ENCODE results near the gene RNU1-2. TPM values are rescaled to one million over a fixed set of nuclear protein-coding genes. Genes with fewer than 3 reads are reported as not detected.
"Not testable (repeated sequence)": the region's sequence is repeated elsewhere in the genome, so short reads cannot be mapped to it uniquely, and the experiment has no call there.

The RNU1-2 gene
- total RNA-seq: 6,165 TPM
- long read RNA-seq: 0 reads

DNA sequence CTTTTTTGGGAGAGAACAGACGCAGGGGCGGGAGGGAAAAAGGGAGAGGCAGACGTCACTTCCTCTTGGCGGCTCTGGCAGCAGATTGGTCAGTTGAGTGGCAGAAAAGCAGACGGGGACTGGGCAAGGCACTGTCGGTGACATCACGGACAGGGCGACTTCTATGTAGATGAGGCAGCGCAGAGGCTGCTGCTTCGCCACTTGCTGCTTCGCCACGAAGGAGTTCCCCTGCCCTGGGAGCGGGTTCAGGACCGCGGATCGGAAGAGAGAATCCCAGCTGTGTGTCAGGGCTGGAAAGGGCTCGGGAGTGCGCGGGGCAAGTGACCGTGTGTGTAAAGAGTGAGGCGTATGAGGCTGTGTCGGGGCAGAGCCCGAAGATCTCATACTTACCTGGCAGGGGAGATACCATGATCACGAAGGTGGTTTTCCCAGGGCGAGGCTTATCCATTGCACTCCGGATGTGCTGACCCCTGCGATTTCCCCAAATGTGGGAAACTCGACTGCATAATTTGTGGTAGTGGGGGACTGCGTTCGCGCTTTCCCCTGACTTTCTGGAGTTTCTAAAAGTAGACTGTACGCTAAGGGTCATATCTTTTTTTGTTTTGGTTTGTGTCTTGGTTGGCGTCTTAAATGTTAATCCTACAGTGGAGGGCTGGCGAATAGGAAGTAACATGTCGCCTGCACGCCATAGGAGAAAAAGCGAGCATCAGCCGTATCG is at the start of gene RNU1-2:
TSS of gene RNU1-2 (plus strand) at position 383 of the 718 bp plus-strand sequence.
- DNase-seq (ENCODE audit: low spot score): not testable (repeated sequence)

DNA sequence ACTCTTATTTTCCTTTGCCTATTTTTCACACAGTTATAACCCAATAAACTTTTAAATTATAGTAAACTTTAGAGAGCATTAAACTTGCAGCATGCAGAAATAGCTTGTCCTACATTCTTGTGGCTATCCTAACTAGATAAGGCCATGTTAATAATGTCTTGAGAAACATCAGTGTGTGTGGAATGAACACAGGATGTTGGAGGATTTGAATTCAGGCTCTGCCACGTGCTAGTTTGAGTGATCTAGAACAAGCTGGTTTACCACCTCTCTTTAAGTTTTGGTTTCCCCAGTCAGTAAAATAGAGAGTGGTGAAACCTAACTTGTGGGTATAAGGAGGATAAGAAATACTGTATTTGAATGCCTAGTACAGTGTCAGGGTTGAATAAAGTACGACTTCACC is 39.6 kb upstream of the RNU1-2 start:
- not testable (repeated sequence) for DNase-seq (ENCODE audit: low spot score)

DNA sequence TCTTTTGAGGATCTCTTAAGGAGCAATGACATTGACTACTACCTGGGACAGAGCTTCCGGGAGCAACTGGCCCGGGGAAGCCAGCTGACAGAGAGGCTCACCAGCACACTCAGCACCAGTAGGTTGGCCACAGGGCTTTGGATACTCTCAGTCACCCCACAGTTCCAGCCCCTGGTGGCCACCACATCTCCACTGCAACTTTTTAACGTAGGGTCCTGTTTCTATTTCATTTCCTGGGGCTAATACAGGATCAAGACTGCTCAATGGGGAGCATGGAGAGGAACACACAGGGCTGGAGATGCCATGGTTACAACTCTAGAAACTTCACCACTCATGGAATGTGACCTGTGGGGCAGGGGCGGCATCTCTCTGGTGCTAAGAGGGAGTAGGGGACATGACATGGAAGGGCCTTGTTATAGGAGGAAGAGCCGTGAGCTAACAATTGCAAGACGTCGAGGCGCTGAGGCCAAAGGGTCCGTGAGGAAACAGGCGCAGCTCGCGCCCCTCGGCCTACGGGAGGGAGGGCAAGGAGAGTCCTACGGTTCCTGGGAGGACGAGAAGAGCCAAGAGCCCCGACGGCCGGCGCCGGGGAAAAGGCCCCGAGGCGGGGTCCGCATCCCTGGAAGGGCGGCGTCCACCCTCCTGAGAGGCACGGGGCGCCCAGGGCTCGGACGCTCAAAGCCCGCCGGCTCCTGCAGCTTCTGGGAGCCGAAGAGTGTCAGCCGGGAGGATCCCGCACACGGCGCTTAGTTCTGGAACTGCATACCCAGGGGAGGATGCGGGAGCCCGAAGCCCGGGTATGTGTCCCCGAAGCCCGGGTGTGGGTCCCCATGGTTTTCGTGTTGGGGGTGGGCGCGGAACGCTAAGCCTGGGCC is 36.4 kb upstream of the RNU1-2 start:
- not testable (repeated sequence) for DNase-seq (ENCODE audit: low spot score)

DNA sequence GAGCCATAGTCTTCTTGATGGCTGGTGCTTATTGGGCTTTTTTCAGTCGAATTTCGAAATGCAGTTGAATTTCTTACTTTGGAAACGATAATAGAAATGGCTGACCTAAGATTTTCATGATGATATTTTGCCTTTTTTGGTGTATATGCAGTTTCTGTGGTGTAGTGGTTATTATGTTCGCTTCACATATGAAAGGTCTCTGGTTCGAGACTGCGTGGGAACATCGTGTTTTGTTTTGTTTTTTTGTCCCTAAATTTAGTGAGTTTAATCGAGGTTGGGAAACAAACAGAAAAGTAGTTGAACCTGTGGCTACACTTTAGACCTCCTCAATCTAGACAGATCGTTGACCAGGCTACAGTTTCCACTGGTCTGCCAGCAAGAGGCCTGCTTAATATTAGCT is 35.7 kb upstream of the RNU1-2 start:
- not testable (repeated sequence) for DNase-seq (ENCODE audit: low spot score)

DNA sequence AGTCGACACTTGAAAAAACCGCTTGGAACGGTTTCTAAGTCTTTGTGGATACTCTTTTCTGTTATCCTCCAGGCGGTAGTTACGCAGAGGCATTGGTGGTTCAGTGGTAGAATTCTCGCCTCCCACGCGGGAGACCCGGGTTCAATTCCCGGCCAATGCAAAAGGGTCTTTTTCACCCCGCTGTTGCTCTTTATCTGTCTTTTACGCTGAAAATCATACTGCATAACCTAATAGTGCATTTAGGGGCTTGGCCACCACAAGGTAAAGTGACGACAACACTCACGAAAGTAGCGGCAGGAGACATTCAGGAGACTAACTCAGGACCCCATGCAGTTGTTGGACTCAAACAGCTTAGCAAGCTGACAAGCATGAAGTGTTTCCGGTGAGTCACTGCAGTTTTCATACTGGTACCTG is 33.9 kb upstream of the RNU1-2 start:
- not testable (repeated sequence) for DNase-seq (ENCODE audit: low spot score)

DNA sequence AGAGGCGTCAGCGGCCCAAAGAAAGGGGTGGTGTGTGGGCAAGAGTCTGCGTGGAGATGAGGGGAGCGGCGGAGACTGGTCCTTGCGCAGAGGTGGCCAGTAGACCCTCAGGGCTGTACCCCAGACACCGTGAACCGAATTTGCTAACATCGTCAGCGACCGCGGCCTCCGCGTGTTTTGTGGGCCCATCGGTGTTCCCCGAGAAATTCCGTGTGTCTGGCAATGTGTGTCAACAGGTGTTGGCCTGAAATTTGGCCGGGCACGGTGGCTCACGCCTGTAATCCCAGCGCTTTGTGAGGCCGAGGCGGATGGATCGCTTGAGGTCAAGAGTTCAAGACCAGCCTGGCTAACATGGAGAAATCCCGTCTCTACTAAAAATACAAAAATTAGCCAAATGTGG is 33.4 kb upstream of the RNU1-2 start:
- not testable (repeated sequence) for DNase-seq (ENCODE audit: low spot score)

DNA sequence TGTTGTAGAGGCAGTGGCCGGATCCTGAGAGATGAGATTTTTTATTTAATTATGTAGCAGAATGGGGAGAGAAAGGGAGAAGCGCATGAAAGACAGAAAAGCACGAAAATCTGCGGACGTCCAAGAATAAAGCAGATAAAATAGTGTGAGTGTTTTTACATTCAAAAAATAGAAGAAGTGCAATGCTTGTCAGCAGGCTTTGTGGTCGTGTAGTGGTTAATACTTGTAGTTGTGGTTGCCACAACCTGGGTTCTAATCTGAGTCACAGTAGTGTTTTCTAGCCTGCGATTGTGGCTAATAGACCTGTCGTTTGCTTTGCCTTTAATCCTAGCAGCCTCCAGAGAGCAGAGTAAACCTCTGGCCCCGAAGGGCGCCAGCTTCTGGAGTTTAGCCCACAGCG is 32.8 kb upstream of the RNU1-2 start:
- not testable (repeated sequence) for DNase-seq (ENCODE audit: low spot score)

DNA sequence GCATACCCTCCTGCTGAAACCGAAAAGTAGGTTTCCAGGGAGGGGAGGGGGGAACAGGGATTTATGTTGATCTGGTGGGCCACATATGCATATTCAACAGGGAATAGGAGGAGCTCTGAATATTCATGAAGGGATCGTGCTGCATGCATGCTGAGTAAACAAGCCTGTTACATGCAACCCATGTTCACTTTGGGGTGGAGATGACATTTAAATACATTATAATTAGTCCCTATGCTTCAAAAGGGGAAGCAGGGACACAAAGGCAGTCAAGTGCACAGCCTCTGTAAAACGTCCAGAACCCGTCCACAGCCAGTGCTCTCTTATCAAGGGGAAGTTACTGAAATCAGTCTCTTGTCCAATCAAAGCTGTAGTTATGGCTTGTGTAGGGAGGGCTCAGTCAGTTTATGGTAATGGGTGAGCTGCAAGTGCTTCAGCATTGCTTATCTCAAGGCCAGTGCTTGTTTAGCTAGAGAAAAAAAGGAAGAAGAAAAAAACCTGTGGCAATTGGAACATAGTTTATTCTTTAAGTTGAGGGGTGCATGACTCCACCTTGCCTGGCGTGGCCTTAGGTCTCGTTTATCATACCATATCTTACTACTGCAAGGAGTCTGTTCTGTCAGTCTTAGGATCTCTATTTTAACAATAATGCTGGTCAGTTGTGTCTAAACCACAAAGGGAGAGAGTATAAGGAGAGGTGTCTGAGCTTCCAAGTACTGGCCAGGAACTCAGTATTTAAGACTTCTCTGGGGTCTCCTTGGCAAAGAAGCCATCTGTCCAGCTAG is 28.7 kb upstream of the RNU1-2 start:
- not testable (repeated sequence) for DNase-seq (ENCODE audit: low spot score)

DNA sequence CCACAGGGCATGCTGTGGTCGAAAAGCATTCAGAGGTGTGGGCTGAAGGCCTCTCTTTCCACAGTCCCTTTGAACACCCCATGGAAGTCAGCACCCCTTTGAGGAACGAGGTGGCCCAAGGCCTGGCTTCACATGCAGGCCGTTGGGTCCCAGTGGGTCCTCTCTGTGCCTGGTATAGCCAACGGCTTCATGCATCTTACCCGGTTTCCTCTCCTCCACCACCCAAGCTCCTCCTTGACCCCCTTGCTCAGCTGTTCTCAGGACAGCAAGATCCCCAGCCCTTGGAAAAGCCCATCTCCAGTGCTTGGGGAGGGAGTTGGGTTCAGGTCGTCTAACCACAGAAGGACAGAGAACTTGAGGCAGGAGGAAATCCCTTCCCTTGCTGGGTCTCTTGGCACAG is 27.0 kb upstream of the RNU1-2 start:
- not testable (repeated sequence) for DNase-seq (ENCODE audit: low spot score)

DNA sequence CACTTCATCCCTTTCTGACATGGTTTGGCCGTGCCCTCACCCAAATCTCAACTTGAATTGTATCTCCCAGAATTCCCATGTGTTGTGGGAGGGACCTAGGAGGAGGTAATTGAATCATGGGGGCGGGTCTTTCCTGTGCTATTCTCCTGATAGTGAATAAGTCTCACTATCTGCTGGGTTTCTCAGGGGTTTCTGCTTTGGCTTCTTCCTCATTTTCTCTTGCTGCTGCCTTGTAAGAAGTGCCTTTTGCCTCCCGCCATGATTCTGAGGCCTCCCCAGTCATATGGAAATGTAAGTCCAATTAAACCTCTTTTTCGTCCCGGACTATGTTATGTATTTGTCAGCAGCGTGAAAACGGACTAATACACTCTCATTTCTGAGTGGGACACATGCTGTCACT is 25.8 kb upstream of the RNU1-2 start:
- DNase-seq (ENCODE audit: low spot score): not testable (repeated sequence)

DNA sequence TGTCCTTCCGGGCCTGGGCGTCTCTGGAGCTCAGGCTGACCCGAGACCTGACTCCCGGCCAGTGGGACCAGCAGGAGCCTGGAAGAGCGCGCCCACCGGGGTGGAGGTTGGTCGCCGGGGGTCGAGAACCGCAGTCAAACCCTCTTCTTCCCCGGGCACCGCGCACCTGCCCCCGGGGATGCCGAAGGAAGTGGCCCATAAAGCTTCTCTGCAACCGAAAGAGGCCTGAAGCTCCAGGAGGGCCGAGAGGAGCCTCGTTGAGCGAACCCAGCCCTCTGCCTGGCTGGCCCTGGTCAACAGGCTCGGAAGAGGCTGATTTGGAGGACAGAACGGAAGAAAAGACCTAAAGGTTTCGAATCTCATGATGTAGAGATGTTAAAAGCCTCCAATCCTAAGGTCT is 24.6 kb upstream of the RNU1-2 start:
- not testable (repeated sequence) for DNase-seq (ENCODE audit: low spot score)

DNA sequence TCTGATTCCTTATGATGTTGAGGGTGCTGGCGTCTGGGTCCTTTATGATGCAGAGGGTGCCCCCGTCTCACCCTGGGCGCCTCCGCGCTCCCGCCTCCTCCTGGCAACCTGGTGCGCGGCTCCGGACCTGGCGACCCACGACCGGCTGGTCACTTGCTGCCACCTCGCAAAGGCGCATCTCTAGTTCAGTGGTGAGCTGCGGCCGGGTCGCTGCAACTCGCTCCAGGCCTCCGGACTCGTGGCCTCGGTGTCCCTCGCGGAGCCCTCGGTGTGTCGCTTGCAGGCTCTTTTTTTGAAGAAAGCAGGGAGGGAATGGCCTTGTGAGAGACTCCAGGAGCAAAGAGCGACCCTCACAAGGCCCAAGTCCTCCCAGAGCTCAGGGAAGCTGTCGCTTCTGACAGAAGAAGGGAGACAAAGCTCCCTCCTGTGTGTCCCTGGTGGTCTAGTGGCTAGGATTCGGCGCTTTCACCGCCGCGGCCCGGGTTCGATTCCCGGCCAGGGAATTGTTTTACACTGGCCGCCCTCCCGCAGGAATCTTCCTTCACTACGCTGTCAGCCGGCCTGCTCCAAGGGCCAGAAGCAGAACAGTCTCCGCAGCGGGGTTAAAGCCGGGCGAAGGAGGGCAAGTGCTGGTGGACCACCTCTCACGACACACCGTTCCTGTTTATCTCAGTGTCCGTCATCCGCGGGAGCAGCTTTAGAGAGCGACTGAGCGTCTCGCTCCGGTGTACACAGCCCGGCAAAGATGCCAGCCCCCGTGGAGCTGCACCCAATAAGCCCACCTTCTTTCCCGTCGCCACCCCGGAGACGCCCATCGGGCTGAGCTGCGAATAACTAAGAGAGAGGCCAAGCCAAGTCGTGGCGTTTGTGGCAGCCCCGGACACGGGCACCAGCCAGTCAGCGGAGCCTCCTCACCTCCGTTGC is 23.4 kb upstream of the RNU1-2 start:
- not testable (repeated sequence) for DNase-seq (ENCODE audit: low spot score)

DNA sequence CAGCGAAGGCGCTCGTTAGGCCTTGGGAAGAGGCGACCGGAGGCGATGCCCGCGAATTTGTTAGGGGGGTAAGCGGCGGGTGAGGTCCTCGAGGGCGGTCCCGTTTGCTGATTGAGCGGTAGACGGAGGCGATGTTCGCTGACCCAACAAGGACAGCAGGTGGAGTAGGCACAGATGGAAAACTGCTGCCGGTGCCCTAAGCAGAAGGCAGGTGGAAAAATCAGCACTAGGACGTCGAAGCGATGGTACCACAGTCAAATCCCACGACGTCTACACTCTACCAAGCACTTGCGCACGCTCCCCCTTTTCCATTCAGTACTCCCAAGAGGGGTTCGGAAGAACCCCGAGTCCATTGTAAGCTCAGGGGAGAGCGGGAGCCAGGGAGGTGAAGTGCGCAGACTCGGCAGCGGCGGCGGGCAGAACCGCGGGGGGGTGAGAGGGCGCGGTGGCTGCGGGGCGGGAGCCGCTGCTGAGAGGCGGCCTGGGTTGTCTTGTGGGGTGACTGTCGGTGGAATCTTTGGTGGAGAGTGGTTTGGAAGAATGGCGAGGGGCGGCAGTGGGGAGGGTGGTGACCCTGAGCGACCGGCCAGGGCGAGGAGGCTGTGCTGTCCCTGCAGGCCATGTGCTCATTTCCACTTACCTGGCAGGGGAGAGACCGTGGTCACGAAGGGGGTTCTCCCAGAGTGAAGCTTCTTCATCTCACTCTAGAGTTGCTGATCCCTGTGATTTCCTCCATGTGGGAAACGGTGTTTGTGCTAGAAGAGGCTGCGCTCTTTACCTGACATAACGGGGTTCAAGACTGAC is 22.5 kb upstream of the RNU1-2 start:
- DNase-seq (ENCODE audit: low spot score): not testable (repeated sequence)

DNA sequence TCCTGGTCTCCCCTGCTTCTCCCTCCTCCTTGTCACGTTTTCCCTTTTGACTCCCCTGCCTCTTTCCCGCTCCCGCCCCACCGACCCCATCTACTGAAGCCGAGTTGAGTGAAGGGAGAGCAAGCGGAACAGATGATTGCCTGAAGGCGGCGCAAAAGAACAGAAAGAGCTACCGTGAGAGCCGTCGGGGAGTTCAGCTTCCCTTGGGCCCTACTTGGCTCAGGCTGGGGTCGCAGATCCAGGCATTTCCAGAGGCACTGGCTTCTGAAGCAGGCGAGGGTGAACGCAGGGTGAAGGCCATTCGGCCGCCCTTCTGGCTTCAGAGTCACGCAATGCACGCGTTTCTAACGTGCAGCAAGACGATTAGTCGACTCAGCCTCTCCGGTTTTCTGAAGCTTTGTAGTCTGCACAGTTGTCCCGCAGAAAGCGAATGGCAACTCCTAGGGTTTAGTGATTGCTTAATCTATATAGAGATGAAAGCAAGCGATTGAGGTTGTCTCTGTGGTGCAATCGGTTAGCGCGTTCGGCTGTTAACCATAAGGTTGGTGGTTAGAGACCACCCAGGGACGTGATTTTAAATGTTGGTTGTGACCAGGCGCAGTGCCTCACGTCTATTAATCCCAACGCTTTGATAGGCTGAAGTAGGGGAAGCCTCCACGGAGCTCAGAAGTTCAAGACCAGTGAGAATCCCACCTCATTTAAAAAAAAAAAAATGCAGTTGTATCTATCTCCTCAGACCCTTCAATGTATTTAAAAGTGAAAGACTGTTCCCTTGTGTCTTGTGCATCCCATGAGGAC is 20.6 kb upstream of the RNU1-2 start:
- not testable (repeated sequence) for DNase-seq (ENCODE audit: low spot score)

DNA sequence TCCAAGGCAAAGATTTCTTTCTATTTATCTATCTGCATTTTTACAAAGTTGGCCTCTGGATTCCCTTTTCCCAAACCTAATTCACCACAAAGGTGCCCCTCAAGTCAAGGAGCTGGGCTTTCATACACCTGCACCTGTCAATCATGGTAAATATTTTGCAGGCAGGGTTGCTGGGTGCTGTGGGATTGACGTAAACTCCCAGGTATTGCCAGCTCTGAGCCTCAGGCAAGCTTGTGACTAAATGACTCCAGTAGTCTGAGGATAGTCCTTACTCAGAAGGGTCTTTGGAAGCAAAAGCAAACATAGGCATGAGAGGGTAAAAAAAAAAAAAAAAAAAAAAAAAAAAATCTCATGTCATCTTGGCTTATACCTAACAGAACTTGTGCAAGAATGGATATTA is 14.0 kb upstream of the RNU1-2 start:
- DNase-seq (ENCODE audit: low spot score): not testable (repeated sequence)

DNA sequence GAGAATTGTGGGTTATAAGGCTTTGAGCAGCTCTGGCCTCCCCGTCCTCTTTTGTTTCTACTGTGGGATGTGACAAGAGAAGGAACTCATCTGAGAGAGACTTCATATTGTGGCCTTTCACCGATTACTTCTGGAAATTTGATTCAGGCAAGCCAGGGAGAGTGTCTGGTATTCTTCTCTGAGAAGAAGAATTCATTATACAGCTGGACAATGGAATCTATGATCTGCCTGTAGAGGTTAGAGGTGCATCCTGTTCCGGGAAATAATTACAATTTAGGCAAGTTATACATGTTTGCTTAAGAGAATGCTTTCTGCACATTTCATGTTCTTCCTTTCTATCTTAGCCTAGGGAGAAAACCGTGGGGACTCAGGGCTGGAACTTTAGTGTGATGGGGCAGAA is 12.8 kb upstream of the RNU1-2 start:
- DNase-seq (ENCODE audit: low spot score): no peak

DNA sequence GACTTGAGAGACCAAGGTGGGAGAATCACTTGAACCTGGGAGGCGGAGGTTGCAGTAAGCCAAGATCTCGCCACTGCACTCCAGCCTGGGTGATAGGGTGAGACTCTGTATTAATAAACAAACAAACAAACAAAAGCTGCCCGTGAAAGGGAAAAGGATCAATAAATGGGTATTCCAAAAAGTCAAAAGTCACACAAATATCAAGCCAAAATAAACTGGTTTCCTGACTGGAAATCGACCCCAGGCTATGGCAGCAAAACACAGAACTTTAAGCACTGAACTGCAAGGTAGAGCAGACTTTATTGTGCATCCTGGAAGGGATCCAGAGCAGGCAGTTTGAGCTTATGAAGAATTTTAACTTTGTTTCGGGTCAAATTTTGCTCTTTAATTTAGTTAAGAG is 11.3 kb upstream of the RNU1-2 start:
- not testable (repeated sequence) for DNase-seq (ENCODE audit: low spot score)

DNA sequence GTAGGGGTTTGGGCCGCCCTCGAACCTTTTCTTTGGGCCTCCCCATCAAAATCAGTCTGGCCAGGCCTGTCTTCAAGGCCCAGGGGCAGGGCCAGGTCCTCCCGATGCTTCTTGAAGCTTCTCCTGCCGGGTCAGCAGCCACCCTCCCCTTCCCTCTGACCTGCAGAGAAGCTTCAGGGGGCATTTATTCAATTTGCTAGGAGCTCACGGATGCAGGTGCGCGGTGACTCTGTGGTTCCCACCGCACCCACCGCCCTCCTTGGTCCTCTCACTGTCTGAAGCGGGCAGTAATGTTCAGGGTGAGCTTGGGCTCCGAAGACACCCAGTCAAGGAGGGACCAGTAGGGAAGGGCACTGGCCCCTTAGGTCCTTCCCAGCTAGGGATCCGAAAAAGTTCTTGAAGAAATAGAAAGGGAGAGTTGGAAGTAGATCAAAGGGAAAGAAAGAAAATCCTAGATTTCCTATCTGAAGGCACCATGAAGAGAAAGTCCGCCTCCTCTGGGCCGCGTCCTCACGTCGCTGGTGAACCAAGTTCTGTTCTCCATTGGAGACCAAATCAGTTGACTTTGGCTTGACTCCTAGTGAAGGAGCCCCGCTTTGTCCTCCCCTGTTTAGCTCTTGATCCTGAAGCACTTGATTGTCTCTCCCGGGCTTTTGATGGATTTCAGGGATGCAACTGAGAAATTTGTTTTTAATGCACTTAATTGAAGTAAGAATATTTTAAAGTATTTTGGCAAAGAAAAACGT is 8.7 kb upstream of the RNU1-2 start:
- DNase-seq (ENCODE audit: low spot score): no peak
